ENCODE results near the gene PAN2.

GRCh38 chr12:56321027-56321426 is 12.8 kb downstream of the PAN2 start:
- TF ChIP-seq CTCF (IDR thresholded peaks at IDR 0.05) (no peak), POLR2A (IDR thresholded peaks at IDR 0.05) (no peak), POLR2AphosphoS5 (IDR thresholded peaks at IDR 0.05) (no peak), EP300 (IDR thresholded peaks at IDR 0.05) (no peak)
